ENCODE results near the gene IQSEC1. TPM values are rescaled to one million over a fixed set of nuclear protein-coding genes. Genes with fewer than 3 reads are reported as not detected.

IQSEC1 gene
- total and polyA plus RNA-seq, 9 of the 15 experiments (the other 6 are each of a cell fraction or from before 2014, with no cell fraction given), result 0.56 to 39.0 (median 6.8) TPM

DNA sequence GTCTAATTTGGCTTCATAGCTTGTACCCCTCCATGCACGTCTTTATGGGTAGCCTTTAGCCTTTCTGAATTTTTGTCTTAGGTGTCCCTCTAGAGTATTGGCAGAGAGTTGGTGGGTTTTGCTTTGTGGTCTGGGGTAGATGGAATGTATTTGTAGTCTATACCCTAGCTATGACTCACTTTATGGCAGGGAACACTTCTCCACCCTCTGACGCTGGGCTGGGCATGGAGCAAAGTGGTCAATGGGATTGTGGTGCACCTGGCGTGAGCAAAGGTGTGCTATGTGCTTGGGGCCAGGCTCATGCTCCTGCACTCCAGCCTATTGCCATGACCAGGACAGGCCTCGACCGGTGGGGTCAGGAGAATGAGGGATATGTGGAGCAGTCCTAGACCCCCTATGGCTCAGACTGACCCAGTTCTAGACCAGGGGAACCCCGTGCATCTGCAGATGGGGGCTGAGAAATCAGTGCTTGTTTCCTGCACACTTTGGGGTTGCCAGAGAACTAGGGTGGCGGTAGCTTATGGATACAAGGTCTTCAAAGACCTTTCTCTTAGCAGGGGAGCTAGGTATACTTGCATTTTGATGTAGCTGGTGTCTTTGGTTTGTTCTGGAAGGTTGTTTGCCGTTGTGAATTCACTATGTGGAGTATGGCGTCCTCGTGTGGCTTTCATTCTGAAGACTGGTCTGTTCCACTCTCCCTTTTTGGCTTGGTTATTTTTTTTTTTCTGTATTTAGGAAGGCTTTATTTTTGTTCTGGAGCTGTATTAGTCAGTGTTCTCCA is 182.4 kb downstream of the IQSEC1 start (continued):
- no peak for TF ChIP-seq THAP7 (CRISPR knock-in tag; IDR thresholded peaks at IDR 0.05)
- peak; percentile 48; the same call in 1 of the 2 replicates for TF ChIP-seq SMC3 (conservative IDR thresholded peaks at IDR 0.05; ENCODE audit: insufficient read depth, low read depth, low read length)
- TF ChIP-seq, protein P1, sequence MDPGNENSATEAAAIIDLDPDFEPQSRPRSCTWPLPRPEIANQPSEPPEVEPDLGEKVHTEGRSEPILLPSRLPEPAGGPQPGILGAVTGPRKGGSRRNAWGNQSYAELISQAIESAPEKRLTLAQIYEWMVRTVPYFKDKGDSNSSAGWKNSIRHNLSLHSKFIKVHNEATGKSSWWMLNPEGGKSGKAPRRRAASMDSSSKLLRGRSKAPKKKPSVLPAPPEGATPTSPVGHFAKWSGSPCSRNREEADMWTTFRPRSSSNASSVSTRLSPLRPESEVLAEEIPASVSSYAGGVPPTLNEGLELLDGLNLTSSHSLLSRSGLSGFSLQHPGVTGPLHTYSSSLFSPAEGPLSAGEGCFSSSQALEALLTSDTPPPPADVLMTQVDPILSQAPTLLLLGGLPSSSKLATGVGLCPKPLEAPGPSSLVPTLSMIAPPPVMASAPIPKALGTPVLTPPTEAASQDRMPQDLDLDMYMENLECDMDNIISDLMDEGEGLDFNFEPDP (CRISPR knock-in tag; IDR thresholded peaks at IDR 0.05), result no peak
- TF ChIP-seq ZNF507 (tag; conservative IDR thresholded peaks at IDR 0.05), result no peak
- TF ChIP-seq ARID2 (IDR thresholded peaks at IDR 0.05), result peak; percentile 97
- peak; percentile 59 to 83 (median 60); a peak in 5 of 6 replicates for TF ChIP-seq CTCF (IDR thresholded peaks at IDR 0.05 in 2 of 3, conservative IDR thresholded peaks at IDR 0.05 in 1 of 3; ENCODE audit: insufficient read depth in 2 of 3, low read depth in 1 of 3, low read length in 3 of 3)
- TF ChIP-seq ZNF384 (IDR thresholded peaks at IDR 0.05; ENCODE audit: low read depth, low read length), result 0 out of 2 replicates have a peak, but pooled peaks have one; percentile 50
- TF ChIP-seq XRCC5 (IDR thresholded peaks at IDR 0.05; ENCODE audit: low read depth, low read length), result no peak
- TF ChIP-seq C11orf30 (IDR thresholded peaks at IDR 0.05; ENCODE audit: low read depth), result no peak
- no peak for TF ChIP-seq POLR3G (IDR thresholded peaks at IDR 0.05; ENCODE audit: extremely low read depth, insufficient read length, insufficient replicate concordance)
- TF ChIP-seq, protein P2, sequence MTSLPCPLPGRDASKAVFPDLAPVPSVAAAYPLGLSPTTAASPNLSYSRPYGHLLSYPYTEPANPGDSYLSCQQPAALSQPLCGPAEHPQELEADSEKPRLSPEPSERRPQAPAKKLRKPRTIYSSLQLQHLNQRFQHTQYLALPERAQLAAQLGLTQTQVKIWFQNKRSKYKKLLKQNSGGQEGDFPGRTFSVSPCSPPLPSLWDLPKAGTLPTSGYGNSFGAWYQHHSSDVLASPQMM (CRISPR knock-in tag; IDR thresholded peaks at IDR 0.05), result no peak
- no peak for TF ChIP-seq HDAC1 (IDR thresholded peaks at IDR 0.05)
- no peak for TF ChIP-seq ZNF583 (CRISPR knock-in tag; IDR thresholded peaks at IDR 0.05)
- TF ChIP-seq E4F1 (CRISPR knock-in tag; IDR thresholded peaks at IDR 0.05; ENCODE audit: borderline replicate concordance), result no peak
- TF ChIP-seq RAD21 (CRISPR knock-in tag; conservative IDR thresholded peaks at IDR 0.05 in 1 of 2, IDR thresholded peaks at IDR 0.05 in 1 of 2), result peak; percentile 56 to 83
- no peak for TF ChIP-seq ZBTB12 (CRISPR knock-in tag; IDR thresholded peaks at IDR 0.05)
- TF ChIP-seq NFXL1 (CRISPR knock-in tag; IDR thresholded peaks at IDR 0.05), result no peak
- no peak for TF ChIP-seq ZBED1 (IDR thresholded peaks at IDR 0.05)
